ENCODE measurements around the gene CALML3.

- TF ChIP-seq POLR2A (IDR thresholded peaks at IDR 0.05), result peak in 1 of 4 donors; percentile 39
- TF ChIP-seq, protein P1, sequence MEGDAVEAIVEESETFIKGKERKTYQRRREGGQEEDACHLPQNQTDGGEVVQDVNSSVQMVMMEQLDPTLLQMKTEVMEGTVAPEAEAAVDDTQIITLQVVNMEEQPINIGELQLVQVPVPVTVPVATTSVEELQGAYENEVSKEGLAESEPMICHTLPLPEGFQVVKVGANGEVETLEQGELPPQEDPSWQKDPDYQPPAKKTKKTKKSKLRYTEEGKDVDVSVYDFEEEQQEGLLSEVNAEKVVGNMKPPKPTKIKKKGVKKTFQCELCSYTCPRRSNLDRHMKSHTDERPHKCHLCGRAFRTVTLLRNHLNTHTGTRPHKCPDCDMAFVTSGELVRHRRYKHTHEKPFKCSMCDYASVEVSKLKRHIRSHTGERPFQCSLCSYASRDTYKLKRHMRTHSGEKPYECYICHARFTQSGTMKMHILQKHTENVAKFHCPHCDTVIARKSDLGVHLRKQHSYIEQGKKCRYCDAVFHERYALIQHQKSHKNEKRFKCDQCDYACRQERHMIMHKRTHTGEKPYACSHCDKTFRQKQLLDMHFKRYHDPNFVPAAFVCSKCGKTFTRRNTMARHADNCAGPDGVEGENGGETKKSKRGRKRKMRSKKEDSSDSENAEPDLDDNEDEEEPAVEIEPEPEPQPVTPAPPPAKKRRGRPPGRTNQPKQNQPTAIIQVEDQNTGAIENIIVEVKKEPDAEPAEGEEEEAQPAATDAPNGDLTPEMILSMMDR (IDR thresholded peaks at IDR 0.05), result no peak
Measured at GRCh38 chr10:5546891-5547680, 22.3 kb downstream of the CALML3 start.
